Neural cell (in vitro differentiated cells): ENCODE data around the gene MSI2. TPM values are rescaled to one million over a fixed set of nuclear protein-coding genes. Genes with fewer than 3 reads are reported as not detected.

Source experiments
- H2AFZ ChIP-seq: fragments of 200-600, 300-800 bp; sonication (generic), shearing (Covaris generic); 2 replicates; pipeline ENCODE4 v1.6.0; 2014; ENCODE audit warnings: low read depth, mild to moderate bottlenecking, antibody characterized with exemption, low read length, moderate library complexity
- H3F3A ChIP-seq: fragments of 200-600 bp; shearing (Covaris generic); 2 replicates; pipeline ENCODE4 v1.6.1; 2016; ENCODE audit warnings: mild to moderate bottlenecking, moderate library complexity, mixed read lengths, antibody characterized with exemption, low read length; ENCODE audit not compliant: insufficient read depth, poor library complexity, severe bottlenecking
- H3K27ac ChIP-seq: fragments of 200-600, 300-800 bp; sonication (generic), shearing (Covaris generic); 2 replicates; pipeline ENCODE4 v1.5.1; 2014; ENCODE audit warnings: mild to moderate bottlenecking, low read length, moderate library complexity
- H3K27me3 ChIP-seq: fragments of 300-800, 200-600 bp; sonication (generic), shearing (Covaris generic); 2 replicates; pipeline ENCODE4 v1.6.0; 2014; ENCODE audit warnings: mild to moderate bottlenecking, low read depth, low read length, moderate library complexity; ENCODE audit not compliant: insufficient read depth
- H3K36me3 ChIP-seq: fragments of 300-800, 200-600 bp; sonication (generic), shearing (Covaris generic); 2 replicates; pipeline ENCODE4 v1.5.1; 2014; ENCODE audit warnings: mild to moderate bottlenecking, antibody characterized with exemption, low read length, moderate library complexity; ENCODE audit not compliant: insufficient read depth
- H3K4me2 ChIP-seq: fragments of 300-800, 200-600 bp; sonication (generic), shearing (Covaris generic); 2 replicates; pipeline ENCODE4 v1.6.0; 2014; ENCODE audit warnings: mild to moderate bottlenecking, low read length
- H3K4me3 ChIP-seq: fragments of 300-800, 200-600 bp; sonication (generic), shearing (Covaris generic); 2 replicates; pipeline ENCODE4 v1.5.1; 2014; ENCODE audit warnings: mild to moderate bottlenecking, low read length, moderate library complexity
- H3K79me2 ChIP-seq: fragments of 200-600 bp; shearing (Covaris generic); replicated peaks from 2 replicates; pipeline ENCODE4 v1.6.0; 2014; ENCODE audit warnings: mild to moderate bottlenecking, low read length, moderate library complexity; ENCODE audit not compliant: insufficient read depth
- H3K9ac ChIP-seq: fragments of 300-800, 200-600 bp; sonication (generic), shearing (Covaris generic); 2 replicates; pipeline ENCODE4 v1.6.1; 2016; ENCODE audit warnings: mild to moderate bottlenecking, low read length, mixed read lengths
- H3K9me2 ChIP-seq: fragments of 200-600 bp; shearing (Covaris generic); 2 replicates; pipeline ENCODE4 v1.6.1; 2016; ENCODE audit warnings: mild to moderate bottlenecking, low read length, mixed read lengths; ENCODE audit not compliant: insufficient read depth
- H3K9me3 ChIP-seq: fragments of 200-600, 300-800 bp; sonication (generic), shearing (Covaris generic); 2 replicates; pipeline ENCODE4 v1.6.1; 2016; ENCODE audit warnings: mild to moderate bottlenecking, mixed run types, low read length, moderate library complexity, mixed read lengths
- H4K20me1 ChIP-seq: fragments of 200-600 bp; shearing (Covaris generic); 2 replicates; pipeline ENCODE4 v1.6.1; 2016; ENCODE audit warnings: mild to moderate bottlenecking, mixed run types; ENCODE audit not compliant: insufficient read depth
- CTCF ChIP-seq: fragments of 450-650 bp; IDR thresholded peaks from 2 replicates; pipeline ENCODE4 v1.5.1; 2014; ENCODE audit warnings: antibody characterized with exemption, mild to moderate bottlenecking, moderate library complexity; ENCODE audit not compliant: poor library complexity, severe bottlenecking
- EP300 ChIP-seq: fragments of 450-650 bp; conservative IDR thresholded peaks from 2 replicates; pipeline ENCODE4 v1.6.1; 2014; ENCODE audit warnings: antibody characterized with exemption, mild to moderate bottlenecking, moderate library complexity; ENCODE audit not compliant: poor library complexity, severe bottlenecking
- POLR2AphosphoS5 ChIP-seq: IDR thresholded peaks from 2 replicates; pipeline ENCODE4 v1.6.1; 2012
- RAD21 ChIP-seq: fragments of 450-650 bp; conservative IDR thresholded peaks from 2 replicates; pipeline ENCODE4 v1.6.1; 2014; ENCODE audit warnings: antibody characterized with exemption, mild to moderate bottlenecking, moderate library complexity
- SMC3 ChIP-seq: fragments of 450-650 bp; conservative IDR thresholded peaks from 2 replicates; pipeline ENCODE4 v1.6.1; 2014; ENCODE audit warnings: antibody characterized with exemption, mild to moderate bottlenecking, moderate library complexity; ENCODE audit not compliant: poor library complexity
- TAF1 ChIP-seq: IDR thresholded peaks from 2 replicates; pipeline ENCODE4 v1.6.1; 2012; ENCODE audit warnings: low read depth
- polyA plus RNA-seq: library from polyadenylated mRNA; depleted of rRNA; stranded (reverse); fragments of >200 nt; gene quantifications from 2 replicates; pipeline ENCODE4 v1.2.3, GENCODE V29; 2014
- TF ChIP-seq, protein P1 (sequence below): IDR thresholded peaks from 2 replicates; pipeline ENCODE4 v1.6.1; 2012; ENCODE audit warnings: borderline replicate concordance

Gene MSI2
- polyA plus RNA-seq, 1 donor from 2014 or later: 61.4 TPM

GRCh38 chr17:57282296-57282695 lies 26.0 kb downstream of the MSI2 start:
- Histone ChIP-seq H3K36me3 (no peaks in the 10 kb centered on the region), H2AFZ (no peak overlapping the region), H3K9ac (no peak overlapping the region), H3K79me2 (peaks cover 50% of the 10 kb centered on the region), H3F3A (no peaks in the 10 kb centered on the region), H3K4me2 (peak overlapping the region; percentile 3), H3K27me3 (no peaks in the 10 kb centered on the region), H4K20me1 (no peaks in the 10 kb centered on the region), H3K4me3 (no peak overlapping the region), H3K27ac (peak overlapping the region; percentile 41), H3K9me3 (no peaks in the 10 kb centered on the region), H3K9me2 (no peaks in the 10 kb centered on the region)
- TF ChIP-seq EP300 (no peak), SMC3 (no peak), TAF1 (no peak), POLR2AphosphoS5 (no peak), CTCF (no peak)
- TF ChIP-seq, protein P1, sequence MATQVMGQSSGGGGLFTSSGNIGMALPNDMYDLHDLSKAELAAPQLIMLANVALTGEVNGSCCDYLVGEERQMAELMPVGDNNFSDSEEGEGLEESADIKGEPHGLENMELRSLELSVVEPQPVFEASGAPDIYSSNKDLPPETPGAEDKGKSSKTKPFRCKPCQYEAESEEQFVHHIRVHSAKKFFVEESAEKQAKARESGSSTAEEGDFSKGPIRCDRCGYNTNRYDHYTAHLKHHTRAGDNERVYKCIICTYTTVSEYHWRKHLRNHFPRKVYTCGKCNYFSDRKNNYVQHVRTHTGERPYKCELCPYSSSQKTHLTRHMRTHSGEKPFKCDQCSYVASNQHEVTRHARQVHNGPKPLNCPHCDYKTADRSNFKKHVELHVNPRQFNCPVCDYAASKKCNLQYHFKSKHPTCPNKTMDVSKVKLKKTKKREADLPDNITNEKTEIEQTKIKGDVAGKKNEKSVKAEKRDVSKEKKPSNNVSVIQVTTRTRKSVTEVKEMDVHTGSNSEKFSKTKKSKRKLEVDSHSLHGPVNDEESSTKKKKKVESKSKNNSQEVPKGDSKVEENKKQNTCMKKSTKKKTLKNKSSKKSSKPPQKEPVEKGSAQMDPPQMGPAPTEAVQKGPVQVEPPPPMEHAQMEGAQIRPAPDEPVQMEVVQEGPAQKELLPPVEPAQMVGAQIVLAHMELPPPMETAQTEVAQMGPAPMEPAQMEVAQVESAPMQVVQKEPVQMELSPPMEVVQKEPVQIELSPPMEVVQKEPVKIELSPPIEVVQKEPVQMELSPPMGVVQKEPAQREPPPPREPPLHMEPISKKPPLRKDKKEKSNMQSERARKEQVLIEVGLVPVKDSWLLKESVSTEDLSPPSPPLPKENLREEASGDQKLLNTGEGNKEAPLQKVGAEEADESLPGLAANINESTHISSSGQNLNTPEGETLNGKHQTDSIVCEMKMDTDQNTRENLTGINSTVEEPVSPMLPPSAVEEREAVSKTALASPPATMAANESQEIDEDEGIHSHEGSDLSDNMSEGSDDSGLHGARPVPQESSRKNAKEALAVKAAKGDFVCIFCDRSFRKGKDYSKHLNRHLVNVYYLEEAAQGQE: peak; percentile 27

GRCh38 chr17:57283203-57283971 lies 27.1 kb downstream of the MSI2 start:
- Histone ChIP-seq H3K9ac (no peak overlapping the region), H3K4me2 (no peak overlapping the region), H3K27ac (peak overlapping the region; percentile 41), H3K4me3 (no peak overlapping the region), H4K20me1 (no peaks in the 10 kb centered on the region), H3K9me2 (no peaks in the 10 kb centered on the region), H3F3A (no peaks in the 10 kb centered on the region), H3K27me3 (no peaks in the 10 kb centered on the region), H3K9me3 (no peaks in the 10 kb centered on the region), H2AFZ (no peak overlapping the region), H3K79me2 (peaks cover 45% of the 10 kb centered on the region), H3K36me3 (no peaks in the 10 kb centered on the region)
- TF ChIP-seq RAD21 (no peak), EP300 (no peak), CTCF (no peak)
- TF ChIP-seq, protein P1: no peak
